Gastrocnemius medialis (tissue), 4 donors: ENCODE data around the gene PPFIA2.

Experiments used
- CTCF ChIP-seq, 5 experiments: fragments of 450-650 bp in 3 of 5; fragments of 200-600 bp in 2 of 5; sonication (generic) in 2 of 5; IDR thresholded peaks in 4 of 5; conservative IDR thresholded peaks in 1 of 5; 1 replicate in 4 of 5; 2 replicates in 1 of 5; pipeline ENCODE4 v1.5.1; 2016 to 2019; ENCODE audit warnings: antibody characterized with exemption in 5 of 5, mild to moderate bottlenecking in 3 of 5, moderate library complexity in 3 of 5
- POLR2A ChIP-seq, 2 donors: fragments of 450-650 bp; IDR thresholded peaks; one replicate each; pipeline ENCODE4 v1.6.1; 2017; ENCODE audit warnings: antibody characterized with exemption in 2 of 2, mild to moderate bottlenecking in 2 of 2, moderate library complexity in 2 of 2

DNA sequence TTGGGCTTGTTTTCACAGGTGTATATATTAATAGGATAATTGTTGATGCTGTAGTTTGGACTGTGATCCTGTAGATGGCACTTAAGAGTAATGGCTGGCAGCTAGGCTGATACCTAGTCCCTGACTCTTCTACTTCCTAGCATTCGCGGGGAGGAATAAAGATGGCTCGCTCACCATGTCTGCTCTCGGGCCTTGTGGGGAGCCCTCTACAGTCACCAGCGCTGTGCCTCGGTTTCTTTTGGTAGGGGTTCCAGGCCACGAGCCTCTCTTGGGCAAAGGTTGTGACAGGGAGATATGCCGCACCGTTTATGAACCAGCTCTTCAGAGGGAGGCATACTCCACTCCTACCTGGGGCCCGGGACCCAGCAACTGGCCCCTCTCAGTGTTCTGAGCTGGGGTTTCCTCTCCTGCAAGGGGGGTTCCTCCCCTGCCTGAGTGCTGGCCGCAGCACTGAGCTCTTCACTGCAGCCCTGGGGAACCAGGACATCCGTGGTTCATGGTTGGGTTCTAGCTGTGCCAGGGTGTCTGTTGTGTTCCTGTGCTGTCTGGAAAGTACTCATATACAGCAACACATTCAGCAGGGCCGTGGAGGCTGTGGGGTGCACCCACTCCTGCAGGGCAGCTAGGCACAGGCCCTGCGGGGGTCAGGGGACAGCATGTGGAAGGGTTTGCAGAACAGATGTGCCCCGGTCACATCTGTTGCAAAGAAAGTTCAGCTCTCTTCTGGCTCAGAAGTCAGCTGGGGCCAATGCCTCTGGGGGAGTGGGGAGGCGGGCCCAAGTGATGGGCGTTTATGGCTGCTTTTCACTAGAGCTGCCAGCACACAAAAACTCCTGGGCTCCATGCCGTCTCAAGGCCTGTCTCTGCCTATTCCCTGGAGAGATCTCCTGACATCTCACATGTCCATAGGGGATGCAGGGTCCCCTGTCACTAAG is 147.9 kb downstream of the PPFIA2 start:
- TF ChIP-seq CTCF (IDR thresholded peaks at IDR 0.05 in 4 of 5, conservative IDR thresholded peaks at IDR 0.05 in 1 of 5) (no peak), POLR2A (IDR thresholded peaks at IDR 0.05) (no peak)
